NAMALWA (cell line): Measurements from ENCODE around the gene CRTAC1.

Experiments used
- DNase-seq: peaks from one replicate; pipeline ENCODE4 v3.0.0-alpha.2; 2015; ENCODE audit warnings: low spot score

Gene CRTAC1

GRCh38 chr10:98029149-98030092 is 1.0 kb downstream of the CRTAC1 start:
- DNase-seq = no peak

GRCh38 chr10:98028168-98028770 is 2.2 kb downstream of the CRTAC1 start:
- peak; percentile 74 for DNase-seq

GRCh38 chr10:98023024-98023423 is 7.4 kb downstream of the CRTAC1 start:
- no peak for DNase-seq

GRCh38 chr10:98020784-98021183 is 9.6 kb downstream of the CRTAC1 start:
- no peak for DNase-seq

GRCh38 chr10:98020254-98020653 is 10.2 kb downstream of the CRTAC1 start:
- DNase-seq = no peak

- DNase-seq = no peak
These were observed 10.6 kb downstream of the CRTAC1 start for GRCh38 chr10:98019784-98020183.

GRCh38 chr10:98016772-98017475 is 13.5 kb downstream of the CRTAC1 start:
- DNase-seq = no peak

- no peak for DNase-seq
These were observed 16.6 kb downstream of the CRTAC1 start for GRCh38 chr10:98013776-98014175.

- peak; percentile 11 for DNase-seq
These were observed 17.3 kb downstream of the CRTAC1 start for GRCh38 chr10:98013122-98013521.

- no peak for DNase-seq
These were observed 17.8 kb downstream of the CRTAC1 start for GRCh38 chr10:98012644-98013043.

- no peak for DNase-seq
These were observed 19.3 kb downstream of the CRTAC1 start for GRCh38 chr10:98010939-98011685.

- DNase-seq = no peak
These were observed 24.2 kb downstream of the CRTAC1 start for GRCh38 chr10:98006266-98006665.

- no peak for DNase-seq
These were observed 28.7 kb downstream of the CRTAC1 start for GRCh38 chr10:98001736-98002135.

GRCh38 chr10:98000346-98000745 is 30.1 kb downstream of the CRTAC1 start:
- no peak for DNase-seq

GRCh38 chr10:97999923-98000248 is 30.5 kb downstream of the CRTAC1 start:
- DNase-seq = no peak

- no peak for DNase-seq
These were observed 31.1 kb downstream of the CRTAC1 start for GRCh38 chr10:97999066-97999922.

- peak; percentile 4 for DNase-seq
These were observed 38.5 kb downstream of the CRTAC1 start for GRCh38 chr10:97991871-97992270.

- no peak for DNase-seq
These were observed 48.6 kb downstream of the CRTAC1 start for GRCh38 chr10:97981816-97982215.

GRCh38 chr10:97977673-97978072 is 52.7 kb downstream of the CRTAC1 start:
- no peak for DNase-seq

- DNase-seq = no peak
These were observed 54.8 kb downstream of the CRTAC1 start for GRCh38 chr10:97975598-97975997.
